22Rv1 (cell line): ENCODE measurements around the gene EHMT1.
A peak's percentile ranks its signal among the peaks of the same experiment; 100 is the strongest.

Experiments
- H3K27ac ChIP-seq: fragments of 450-650 bp; 2 replicates; pipeline ENCODE4 v1.5.1; 2017
- CTCF ChIP-seq: fragments of 450-650 bp; IDR thresholded peaks from 2 replicates; pipeline ENCODE4 v1.5.1; 2017; ENCODE audit warnings: mild to moderate bottlenecking
- ZFX ChIP-seq: fragments of 450-650 bp; IDR thresholded peaks from 2 replicates; pipeline ENCODE4 v1.6.1; 2017; ENCODE audit warnings: antibody characterized with exemption, borderline replicate concordance

The EHMT1 gene

GRCh38 chr9:137583957-137584356, 34.8 kb upstream of the EHMT1 start:
- no peak overlapping the region for H3K27ac ChIP-seq
- TF ChIP-seq ZFX (no peak), CTCF (no peak)

GRCh38 chr9:137586854-137587253, 32.0 kb upstream of the EHMT1 start:
- TF ChIP-seq ZFX: no peak
- no peak for TF ChIP-seq CTCF
- no peak overlapping the region for H3K27ac ChIP-seq

GRCh38 chr9:137588311-137588710, 30.5 kb upstream of the EHMT1 start:
- no peak for TF ChIP-seq CTCF
- TF ChIP-seq ZFX: no peak
- no peak overlapping the region for H3K27ac ChIP-seq

- TF ChIP-seq CTCF (no peak), ZFX (no peak)
- peak overlapping the region; percentile 67 for H3K27ac ChIP-seq
Observed at GRCh38 chr9:137588891-137589290, 29.9 kb upstream of the EHMT1 start.

GRCh38 chr9:137589441-137590122, 29.2 kb upstream of the EHMT1 start:
- TF ChIP-seq ZFX (no peak), CTCF (no peak)
- peak overlapping the region; percentile 67 for H3K27ac ChIP-seq

GRCh38 chr9:137590123-137590468, 28.7 kb upstream of the EHMT1 start:
- peak overlapping the region; percentile 67 for H3K27ac ChIP-seq
- TF ChIP-seq ZFX: no peak
- no peak for TF ChIP-seq CTCF

GRCh38 chr9:137590469-137591383, 28.1 kb upstream of the EHMT1 start, which contains the start of gene ZMYND19:
ZMYND19 (minus strand) TSS chr9:137590512; CDS start chr9:137590263, 249 bp downstream.
- peak within 1 kb of the TSS; percentile 67 for H3K27ac ChIP-seq
- TF ChIP-seq ZFX (no peak), CTCF (peak; percentile 24; the same call in 1 of the 2 replicates)
